Dendritic cell treated with granulocyte-macrophage colony-stimulating factor and Interleukin-4, amounts not matched to agents 40 ng/mL and 50 ng/mL, for 4 days (primary cell): ENCODE results near the gene PPP2R3A.

Experiments used
- H3K27ac Mint-ChIP-seq: one replicate; pipeline ENCODE4 v1.8.0; 2022; ENCODE audit warnings: mild to moderate bottlenecking, mixed read lengths
- H3K27me3 Mint-ChIP-seq: one replicate; pipeline ENCODE4 v1.8.0; 2022; ENCODE audit warnings: mild to moderate bottlenecking, mixed read lengths
- H3K36me3 Mint-ChIP-seq: one replicate; pipeline ENCODE4 v1.8.0; 2022; ENCODE audit warnings: low read depth, mixed read lengths
- H3K4me1 Mint-ChIP-seq: one replicate; pipeline ENCODE4 v1.8.0; 2022; ENCODE audit warnings: low read depth, mixed read lengths
- H3K4me3 Mint-ChIP-seq: one replicate; pipeline ENCODE4 v1.8.0; 2022; ENCODE audit warnings: mild to moderate bottlenecking, moderate library complexity, mixed read lengths
- H3K9me3 Mint-ChIP-seq: one replicate; pipeline ENCODE4 v1.8.0; 2022; ENCODE audit warnings: mixed read lengths
- intact Hi-C: fragments of 100-400 bp; cut with micrococcal nuclease; formaldehyde crosslinking; loops from one replicate; pipeline ENCODE4 v1.15.0; 2022

The PPP2R3A gene

GRCh38 chr3:135982922-135983581 is 17.5 kb downstream of the PPP2R3A start:
- Mint-ChIP-seq H3K27ac (no peak overlapping the region), H3K4me3 (no peak overlapping the region), H3K36me3 (no peaks in the 10 kb centered on the region), H3K4me1 (no peaks in the 10 kb centered on the region), H3K27me3 (no peaks in the 10 kb centered on the region), H3K9me3 (no peaks in the 10 kb centered on the region)
- intact Hi-C loops = no loop called here

- H3K27me3 Mint-ChIP-seq = no peaks in the 10 kb centered on the region
- H3K4me3 Mint-ChIP-seq = no peak overlapping the region
- H3K4me1 Mint-ChIP-seq = no peaks in the 10 kb centered on the region
- no peak overlapping the region for H3K27ac Mint-ChIP-seq
- H3K36me3 Mint-ChIP-seq = no peaks in the 10 kb centered on the region
- no peaks in the 10 kb centered on the region for H3K9me3 Mint-ChIP-seq
- intact Hi-C loops = no loop called here
Measured at GRCh38 chr3:135987661-135988060, 22.1 kb downstream of the PPP2R3A start.

- intact Hi-C loops = no loop called here
- H3K36me3 Mint-ChIP-seq = no peaks in the 10 kb centered on the region
- no peak overlapping the region for H3K27ac Mint-ChIP-seq
- H3K4me3 Mint-ChIP-seq = no peak overlapping the region
- no peaks in the 10 kb centered on the region for H3K9me3 Mint-ChIP-seq
- no peaks in the 10 kb centered on the region for H3K4me1 Mint-ChIP-seq
- no peaks in the 10 kb centered on the region for H3K27me3 Mint-ChIP-seq
Measured at GRCh38 chr3:135989242-135989641, 23.7 kb downstream of the PPP2R3A start.

GRCh38 chr3:135990903-135991302 is 25.4 kb downstream of the PPP2R3A start:
- H3K9me3 Mint-ChIP-seq = no peaks in the 10 kb centered on the region
- intact Hi-C loops = no loop called here
- H3K36me3 Mint-ChIP-seq = no peaks in the 10 kb centered on the region
- no peak overlapping the region for H3K4me3 Mint-ChIP-seq
- no peak overlapping the region for H3K27ac Mint-ChIP-seq
- no peaks in the 10 kb centered on the region for H3K4me1 Mint-ChIP-seq
- no peaks in the 10 kb centered on the region for H3K27me3 Mint-ChIP-seq

GRCh38 chr3:135991621-135992020 is 26.1 kb downstream of the PPP2R3A start:
- Mint-ChIP-seq H3K27ac (no peak overlapping the region), H3K4me3 (no peak overlapping the region), H3K4me1 (no peaks in the 10 kb centered on the region), H3K9me3 (no peaks in the 10 kb centered on the region), H3K27me3 (no peaks in the 10 kb centered on the region), H3K36me3 (no peaks in the 10 kb centered on the region)
- intact Hi-C loops = no loop called here

- intact Hi-C loops = no loop called here
- Mint-ChIP-seq H3K27me3 (no peaks in the 10 kb centered on the region), H3K36me3 (no peaks in the 10 kb centered on the region), H3K27ac (no peak overlapping the region), H3K9me3 (no peaks in the 10 kb centered on the region), H3K4me3 (no peak overlapping the region), H3K4me1 (no peaks in the 10 kb centered on the region)
Measured at GRCh38 chr3:135992072-135992471, 26.5 kb downstream of the PPP2R3A start.

- intact Hi-C loops = no loop called here
- Mint-ChIP-seq H3K27ac (no peak overlapping the region), H3K9me3 (no peaks in the 10 kb centered on the region), H3K27me3 (no peaks in the 10 kb centered on the region), H3K4me3 (no peak overlapping the region), H3K36me3 (no peaks in the 10 kb centered on the region), H3K4me1 (no peaks in the 10 kb centered on the region)
Measured at GRCh38 chr3:135994708-135995337, 29.3 kb downstream of the PPP2R3A start.

- Mint-ChIP-seq H3K4me3 (no peak overlapping the region), H3K27me3 (no peaks in the 10 kb centered on the region), H3K9me3 (no peaks in the 10 kb centered on the region), H3K27ac (no peak overlapping the region), H3K36me3 (no peaks in the 10 kb centered on the region), H3K4me1 (no peaks in the 10 kb centered on the region)
- intact Hi-C loops = no loop called here
Measured at GRCh38 chr3:135995766-135996165, 30.2 kb downstream of the PPP2R3A start.

GRCh38 chr3:135997554-135998320 is 32.2 kb downstream of the PPP2R3A start:
- Mint-ChIP-seq H3K27me3 (no peaks in the 10 kb centered on the region), H3K36me3 (no peaks in the 10 kb centered on the region), H3K4me1 (no peaks in the 10 kb centered on the region), H3K27ac (no peak overlapping the region), H3K9me3 (no peaks in the 10 kb centered on the region), H3K4me3 (no peak overlapping the region)
- intact Hi-C loops = no loop called here

- H3K4me1 Mint-ChIP-seq = no peaks in the 10 kb centered on the region
- peaks cover 7% of the 10 kb centered on the region for H3K9me3 Mint-ChIP-seq
- intact Hi-C loops = no loop called here
- no peaks in the 10 kb centered on the region for H3K27me3 Mint-ChIP-seq
- H3K4me3 Mint-ChIP-seq = no peak overlapping the region
- no peaks in the 10 kb centered on the region for H3K36me3 Mint-ChIP-seq
- no peak overlapping the region for H3K27ac Mint-ChIP-seq
Measured at GRCh38 chr3:136008221-136008620, 42.7 kb downstream of the PPP2R3A start.

- no peak overlapping the region for H3K27ac Mint-ChIP-seq
- H3K4me3 Mint-ChIP-seq = no peak overlapping the region
- peaks cover under 1% of the 10 kb centered on the region for H3K9me3 Mint-ChIP-seq
- intact Hi-C loops = no loop called here
- H3K36me3 Mint-ChIP-seq = no peaks in the 10 kb centered on the region
- H3K4me1 Mint-ChIP-seq = no peaks in the 10 kb centered on the region
- no peaks in the 10 kb centered on the region for H3K27me3 Mint-ChIP-seq
Measured at GRCh38 chr3:136008732-136009470, 43.4 kb downstream of the PPP2R3A start.

GRCh38 chr3:136018876-136019275 is 53.3 kb downstream of the PPP2R3A start:
- no peak overlapping the region for H3K27ac Mint-ChIP-seq
- peaks cover 8% of the 10 kb centered on the region for H3K9me3 Mint-ChIP-seq
- H3K27me3 Mint-ChIP-seq = no peaks in the 10 kb centered on the region
- H3K4me3 Mint-ChIP-seq = no peak overlapping the region
- intact Hi-C loops = no loop called here
- no peaks in the 10 kb centered on the region for H3K36me3 Mint-ChIP-seq
- H3K4me1 Mint-ChIP-seq = no peaks in the 10 kb centered on the region

- Mint-ChIP-seq H3K4me1 (no peaks in the 10 kb centered on the region), H3K36me3 (no peaks in the 10 kb centered on the region), H3K27ac (no peak overlapping the region), H3K27me3 (no peaks in the 10 kb centered on the region), H3K4me3 (no peak overlapping the region), H3K9me3 (no peaks in the 10 kb centered on the region)
- intact Hi-C loops = no loop called here
Measured at GRCh38 chr3:136021803-136022202, 56.3 kb downstream of the PPP2R3A start.
